Hepatocyte (in vitro differentiated cells): ENCODE results near the gene PSMB8.

ENCODE experiments used
- EZH2 ChIP-seq: fragments of 200-600 bp; sonication (generic); IDR thresholded peaks from 2 replicates; pipeline ENCODE4 v1.6.1; 2016; ENCODE audit warnings: antibody characterized with exemption, mild to moderate bottlenecking, borderline replicate concordance
- TF ChIP-seq, protein P1 (sequence below): fragments of 200-600 bp; sonication (generic); IDR thresholded peaks from 2 replicates; pipeline ENCODE4 v1.5.1; 2016; ENCODE audit warnings: antibody characterized with exemption, mild to moderate bottlenecking; ENCODE audit not compliant: poor library complexity

DNA sequence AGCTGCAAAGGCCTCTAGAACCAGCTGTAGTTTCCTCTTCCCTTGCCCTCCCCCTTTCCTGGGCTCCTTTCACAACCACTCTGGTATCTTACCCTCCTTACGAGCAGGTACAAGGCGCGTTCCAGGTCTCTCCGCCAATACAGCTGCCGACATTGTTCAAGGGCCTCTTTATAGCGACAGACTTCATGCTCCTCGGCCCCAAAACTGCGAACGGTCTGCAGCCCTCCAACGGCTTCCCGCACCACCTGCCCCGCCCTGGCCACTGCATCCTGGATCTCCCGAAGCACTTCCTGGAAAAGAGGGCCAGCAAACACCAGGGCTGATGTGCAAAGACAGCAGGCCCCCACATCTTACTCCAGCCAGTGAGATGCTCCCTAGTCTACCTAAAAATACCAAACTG is 11.3 kb downstream of the PSMB8 start:
- TF ChIP-seq, protein P1, sequence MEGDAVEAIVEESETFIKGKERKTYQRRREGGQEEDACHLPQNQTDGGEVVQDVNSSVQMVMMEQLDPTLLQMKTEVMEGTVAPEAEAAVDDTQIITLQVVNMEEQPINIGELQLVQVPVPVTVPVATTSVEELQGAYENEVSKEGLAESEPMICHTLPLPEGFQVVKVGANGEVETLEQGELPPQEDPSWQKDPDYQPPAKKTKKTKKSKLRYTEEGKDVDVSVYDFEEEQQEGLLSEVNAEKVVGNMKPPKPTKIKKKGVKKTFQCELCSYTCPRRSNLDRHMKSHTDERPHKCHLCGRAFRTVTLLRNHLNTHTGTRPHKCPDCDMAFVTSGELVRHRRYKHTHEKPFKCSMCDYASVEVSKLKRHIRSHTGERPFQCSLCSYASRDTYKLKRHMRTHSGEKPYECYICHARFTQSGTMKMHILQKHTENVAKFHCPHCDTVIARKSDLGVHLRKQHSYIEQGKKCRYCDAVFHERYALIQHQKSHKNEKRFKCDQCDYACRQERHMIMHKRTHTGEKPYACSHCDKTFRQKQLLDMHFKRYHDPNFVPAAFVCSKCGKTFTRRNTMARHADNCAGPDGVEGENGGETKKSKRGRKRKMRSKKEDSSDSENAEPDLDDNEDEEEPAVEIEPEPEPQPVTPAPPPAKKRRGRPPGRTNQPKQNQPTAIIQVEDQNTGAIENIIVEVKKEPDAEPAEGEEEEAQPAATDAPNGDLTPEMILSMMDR = no peak
- TF ChIP-seq EZH2 = no peak
